ENCODE measurements around the gene SLC25A23. TPM values are rescaled to one million over a fixed set of nuclear protein-coding genes. Genes with fewer than 3 reads are reported as not detected.

The SLC25A23 gene
- total and polyA plus RNA-seq, 10 of the 15 experiments (the other 5 are each of a cell fraction or from before 2014, with no cell fraction given): 10.2 to 85.8 (median 50.0) TPM

DNA sequence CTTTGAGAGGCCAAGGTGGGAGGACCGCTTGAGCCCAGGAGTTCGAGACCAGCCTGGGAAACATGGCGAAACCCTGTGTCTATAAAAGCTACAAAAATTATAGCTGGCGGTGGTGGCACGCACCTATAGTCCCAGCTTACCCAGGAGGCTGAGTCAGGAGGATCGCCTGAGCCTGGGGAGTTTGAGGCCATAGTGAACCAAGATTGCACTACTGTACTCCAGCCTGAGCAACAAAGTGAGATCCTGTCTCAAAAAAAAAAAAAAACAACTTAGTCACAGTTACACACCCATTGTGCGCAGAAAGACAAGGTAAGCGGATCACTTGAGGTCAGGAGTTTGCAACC, 22.7 kb upstream of the SLC25A23 start:
- peak overlapping the region; percentile 69; the same call in 1 of the 2 replicates for H3K4me3 ChIP-seq
- no peak for DNase-seq (ENCODE audit: low read depth, low spot score)
- H3K4me2 ChIP-seq (ENCODE audit: control insufficient read depth, insufficient read depth): peak overlapping the region; percentile 89
- RAD21 ChIA-PET (ENCODE audit: unreplicated experiment): interaction anchor here (1.4 to 2.4 kb wide), 5 partner anchors 8 to 142 kb away, joined by 3 to 18 read pairs (median 5); partner anchors contain the start of genes KHSRP and TUBB4A
- SMC1A ChIA-PET (ENCODE audit: uncharacterized antibody, unreplicated experiment): interaction anchor here (1.2 to 2.1 kb wide), 4 partner anchors 10 to 36 kb away, joined by 3 to 5 read pairs (median 4); no protein-coding TSS in a partner anchor
- FAIRE-seq: no peak
- no peaks in the 10 kb centered on the region; a peak in 1 of 4 replicates for H3K36me3 ChIP-seq (ENCODE audit: control insufficient read depth in 2 of 2, insufficient read depth in 2 of 2, low read length in 1 of 2)
- H3K27ac ChIP-seq (ENCODE audit: control insufficient read depth, insufficient read depth): peak overlapping the region; percentile 93
- intact Hi-C loops (cut with micrococcal nuclease; ENCODE audit: unreplicated experiment) (loop anchor here (1.0 kb wide), 1 partner anchor 22 kb away; no protein-coding TSS in a partner anchor), in situ Hi-C loops (cut with MboI) (no loop called here)
- no peak for ATAC-seq
- H2AFZ ChIP-seq (ENCODE audit: control insufficient read depth, low read depth, low read length): peak overlapping the region; percentile 82
- BruUV-seq (replicated peaks): no TSS peak
- no peaks in the 10 kb centered on the region for H3K27me3 ChIP-seq (replicated peaks in 1 of 2; ENCODE audit: control insufficient read depth in 2 of 2, insufficient read depth in 2 of 2, low read length in 1 of 2)
- H3K9me3 ChIP-seq (replicated peaks; ENCODE audit: control insufficient read depth, insufficient read depth, low read length): no peaks in the 10 kb centered on the region; the same call in 2 of the 3 replicates
- H3K79me2 ChIP-seq (ENCODE audit: control insufficient read depth, insufficient read depth, low read length): peaks cover 16% of the 10 kb centered on the region
- TF ChIP-seq SIX5 (IDR thresholded peaks at IDR 0.05; ENCODE audit: low read depth, low read length, severe bottlenecking) (no peak), NBN (IDR thresholded peaks at IDR 0.05) (no peak)
- TF ChIP-seq, protein P1, sequence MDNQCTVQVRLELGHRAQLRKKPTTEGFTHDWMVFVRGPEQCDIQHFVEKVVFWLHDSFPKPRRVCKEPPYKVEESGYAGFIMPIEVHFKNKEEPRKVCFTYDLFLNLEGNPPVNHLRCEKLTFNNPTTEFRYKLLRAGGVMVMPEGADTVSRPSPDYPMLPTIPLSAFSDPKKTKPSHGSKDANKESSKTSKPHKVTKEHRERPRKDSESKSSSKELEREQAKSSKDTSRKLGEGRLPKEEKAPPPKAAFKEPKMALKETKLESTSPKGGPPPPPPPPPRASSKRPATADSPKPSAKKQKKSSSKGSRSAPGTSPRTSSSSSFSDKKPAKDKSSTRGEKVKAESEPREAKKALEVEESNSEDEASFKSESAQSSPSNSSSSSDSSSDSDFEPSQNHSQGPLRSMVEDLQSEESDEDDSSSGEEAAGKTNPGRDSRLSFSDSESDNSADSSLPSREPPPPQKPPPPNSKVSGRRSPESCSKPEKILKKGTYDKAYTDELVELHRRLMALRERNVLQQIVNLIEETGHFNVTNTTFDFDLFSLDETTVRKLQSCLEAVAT (IDR thresholded peaks at IDR 0.05): peak; percentile 77; the same call in 1 of the 2 replicates
- WGBS (ENCODE audit: insufficient coverage, insufficient replicate concordance, low lambda C conversion rate, missing lambda C conversion rate): 89% methylated on average over 8 of the region's 8 CpGs
- CTCF ChIA-PET: interaction anchor here (0.7 to 3.4 kb wide), 10 partner anchors 9 to 356 kb away, joined by 3 to 26 read pairs (median 6); partner anchors contain the start of genes ALKBH7, KHSRP and SLC25A23
- H4K20me1 ChIP-seq (ENCODE audit: control insufficient read depth, insufficient read depth): no peaks in the 10 kb centered on the region
- H3K9ac ChIP-seq (ENCODE audit: control insufficient read depth, insufficient read depth, low read length): peak overlapping the region; percentile 99
- H3K4me1 ChIP-seq (ENCODE audit: control insufficient read depth, insufficient read depth, low read length): peaks cover 10% of the 10 kb centered on the region
- POLR2A ChIA-PET: interaction anchor here (0.7 to 1.9 kb wide), 8 partner anchors 9 to 337 kb away, joined by 3 to 7 read pairs (median 4); partner anchors contain the start of genes ALKBH7 and VAV1
